ENCODE measurements around the gene TSPAN9. TPM values are rescaled to one million over a fixed set of nuclear protein-coding genes. Genes with fewer than 3 reads are reported as not detected.

Gene TSPAN9
- 10 to 100 TPM; 25.2 to 62.9 (median 44.2) TPM for total RNA-seq

GRCh38 chr12:3076730-3077571, at the start of gene TSPAN9:
Gene TSPAN9 (plus strand): TSS chr12:3077379. CDS start chr12:3201194, 123,815 bp downstream.
- TF ChIP-seq CTCF (IDR thresholded peaks at IDR 0.05) (no peak), POLR2A (IDR thresholded peaks at IDR 0.05) (peak in 3 of 4 donors; percentile 71 to 73 (median 72)), POLR2AphosphoS5 (IDR thresholded peaks at IDR 0.05) (peak; percentile 23 to 55), EP300 (IDR thresholded peaks at IDR 0.05) (no peak)
- peak; percentile 74 to 93 for DNase-seq
- H3K9me3 ChIP-seq: no peaks in the 10 kb centered on the region
- H3K27me3 ChIP-seq: no peaks in the 10 kb centered on the region
- peaks cover 23 to 30% (median 30%) of the 10 kb centered on the region in 4 donors for H3K4me1 ChIP-seq
- 3% methylated on average over 15 to 27 of the region's 95 CpGs for WGBS, 2 donors
- peak within 1 kb of the TSS; percentile 93 to 96 (median 94) for H3K27ac ChIP-seq
- peak within 1 kb of the TSS; percentile 71 to 98 (median 94) for H3K4me3 ChIP-seq
- H3K36me3 ChIP-seq: no peaks in the 10 kb centered on the region
- peak; percentile 93 to 95 for ATAC-seq (ENCODE audit: low FRiP score in 2 of 2)

GRCh38 chr12:3028108-3028507, 49.1 kb upstream of the TSPAN9 start:
- no peaks in the 10 kb centered on the region for H3K9me3 ChIP-seq
- no peaks in the 10 kb centered on the region for H3K27me3 ChIP-seq
- no peak overlapping the region for H3K4me3 ChIP-seq
- no peak for DNase-seq
- H3K27ac ChIP-seq: no peak overlapping the region
- H3K4me1 ChIP-seq: peaks cover 0 to 3% (median 2%) of the 10 kb centered on the region in 4 donors
- 74 to 81% methylated on average over 7 of the region's 7 CpGs for WGBS, 2 donors
- TF ChIP-seq EP300 (IDR thresholded peaks at IDR 0.05) (no peak), POLR2A (IDR thresholded peaks at IDR 0.05) (no peak), POLR2AphosphoS5 (IDR thresholded peaks at IDR 0.05) (no peak), CTCF (IDR thresholded peaks at IDR 0.05) (no peak)
- no peak for ATAC-seq (ENCODE audit: low FRiP score in 2 of 2)
- peaks cover 0 to 56% (median 6%) of the 10 kb centered on the region in 4 donors for H3K36me3 ChIP-seq

- TF ChIP-seq POLR2A (IDR thresholded peaks at IDR 0.05) (no peak), POLR2AphosphoS5 (IDR thresholded peaks at IDR 0.05) (no peak), EP300 (IDR thresholded peaks at IDR 0.05) (no peak), CTCF (IDR thresholded peaks at IDR 0.05) (no peak)
- H3K27me3 ChIP-seq: no peaks in the 10 kb centered on the region
- DNase-seq (peak in 1 of 2 donors; percentile 39), ATAC-seq (ENCODE audit: low FRiP score in 2 of 2) (no peak)
- peaks cover 3 to 14% (median 8%) of the 10 kb centered on the region in 4 donors for H3K4me1 ChIP-seq
- no peak overlapping the region for H3K4me3 ChIP-seq
- no peak overlapping the region for H3K27ac ChIP-seq
- 93 to 94% methylated on average over 7 to 21 of the region's 21 CpGs for whole genome bisulfite sequencing, 2 donors
- H3K36me3 ChIP-seq: peaks cover 0 to 41% (median 6%) of the 10 kb centered on the region in 4 donors
- no peaks in the 10 kb centered on the region for H3K9me3 ChIP-seq
These were observed 46.3 kb upstream of the TSPAN9 start for GRCh38 chr12:3030821-3031429.

- Histone ChIP-seq H3K27ac (peak overlapping the region in 2 of 4 donors; percentile 57 to 67), H3K4me1 (peaks cover 3 to 14% (median 8%) of the 10 kb centered on the region in 4 donors), H3K9me3 (no peaks in the 10 kb centered on the region), H3K4me3 (no peak overlapping the region), H3K27me3 (no peaks in the 10 kb centered on the region), H3K36me3 (peaks cover 0 to 40% (median 6%) of the 10 kb centered on the region in 4 donors)
- no peak for ATAC-seq (ENCODE audit: low FRiP score in 2 of 2)
- no peak for TF ChIP-seq EP300 (IDR thresholded peaks at IDR 0.05)
- TF ChIP-seq POLR2AphosphoS5 (IDR thresholded peaks at IDR 0.05): no peak
- TF ChIP-seq CTCF (IDR thresholded peaks at IDR 0.05): no peak
- TF ChIP-seq POLR2A (IDR thresholded peaks at IDR 0.05): no peak
- 89 to 91% methylated on average over 9 to 12 of the region's 12 CpGs for WGBS, 2 donors
- DNase-seq: no peak
These were observed 45.0 kb upstream of the TSPAN9 start for GRCh38 chr12:3032161-3032560.
